HepG2 (cell line): Measurements from ENCODE around the gene KLC4. TPM values are rescaled to one million over a fixed set of nuclear protein-coding genes. Genes with fewer than 3 reads are reported as not detected.
A peak's percentile ranks its signal among the peaks of the same experiment; 100 is the strongest.

ENCODE experiments used
- ATF1 ChIP-seq: IDR thresholded peaks from 2 replicates; pipeline ENCODE4 v1.6.1; 2016; ENCODE audit warnings: mild to moderate bottlenecking, control low read depth
- BORCS8-MEF2B ChIP-seq: sonication (generic); formaldehyde crosslinking; IDR thresholded peaks from 2 replicates; pipeline ENCODE4 v1.8.0; 2022; ENCODE audit warnings: mild to moderate bottlenecking, missing genetic modification reagents
- BRD4 ChIP-seq: sonication (generic); formaldehyde crosslinking; IDR thresholded peaks from 2 replicates; pipeline ENCODE4 v1.4.0; 2020; ENCODE audit warnings: missing genetic modification reagents
- GTF3A ChIP-seq: sonication (generic); formaldehyde crosslinking; conservative IDR thresholded peaks from 2 replicates; pipeline ENCODE4 v1.4.0; 2020; ENCODE audit warnings: mild to moderate bottlenecking, missing genetic modification reagents
- HOMEZ ChIP-seq: IDR thresholded peaks from 2 replicates; pipeline ENCODE4 v1.6.1; 2016; ENCODE audit warnings: low read depth
- MAF1 ChIP-seq: sonication (generic); formaldehyde crosslinking; IDR thresholded peaks from 2 replicates; pipeline ENCODE4 v1.5.0; 2020; ENCODE audit warnings: missing genetic modification reagents, borderline replicate concordance
- MTA3 ChIP-seq: sonication (generic); formaldehyde crosslinking; IDR thresholded peaks from 2 replicates; pipeline ENCODE4 v1.4.0; 2020; ENCODE audit warnings: missing genetic modification reagents
- PHF21A ChIP-seq: sonication (generic); formaldehyde crosslinking; IDR thresholded peaks from 2 replicates; pipeline ENCODE4 v1.5.0; 2020; ENCODE audit warnings: mild to moderate bottlenecking, missing genetic modification reagents
- POLR2G ChIP-seq: fragments of 200-400 bp; formaldehyde crosslinking; IDR thresholded peaks from 2 replicates; pipeline ENCODE4 v1.6.1; 2018; ENCODE audit warnings: mild to moderate bottlenecking, low read depth, low read length, moderate library complexity
- RFXAP ChIP-seq: sonication (generic); formaldehyde crosslinking; IDR thresholded peaks from 2 replicates; pipeline ENCODE4 v1.4.0; 2020; ENCODE audit warnings: missing genetic modification reagents, borderline replicate concordance
- RXRA ChIP-seq: sonication (generic); formaldehyde crosslinking; IDR thresholded peaks from 2 replicates; pipeline ENCODE4 v1.5.1; 2020; ENCODE audit warnings: missing genetic modification reagents
- THRA ChIP-seq: sonication (generic); formaldehyde crosslinking; IDR thresholded peaks from 2 replicates; pipeline ENCODE4 v1.4.0; 2020; ENCODE audit warnings: missing genetic modification reagents, borderline replicate concordance
- TRAFD1 ChIP-seq: sonication (generic); formaldehyde crosslinking; IDR thresholded peaks from 2 replicates; pipeline ENCODE4 v1.5.1; 2020; ENCODE audit warnings: missing genetic modification reagents, mild to moderate bottlenecking, borderline replicate concordance
- ZBTB46 ChIP-seq: sonication (generic); formaldehyde crosslinking; IDR thresholded peaks from 2 replicates; pipeline ENCODE4 v1.4.0; 2020; ENCODE audit warnings: mild to moderate bottlenecking, missing genetic modification reagents, borderline replicate concordance
- ZNF34 ChIP-seq: sonication (generic); formaldehyde crosslinking; IDR thresholded peaks from 2 replicates; pipeline ENCODE4 v1.4.0; 2020; ENCODE audit warnings: mild to moderate bottlenecking, missing genetic modification reagents, borderline replicate concordance
- ZNF777 ChIP-seq: sonication (generic); formaldehyde crosslinking; IDR thresholded peaks from 2 replicates; pipeline ENCODE4 v1.4.0; 2020; ENCODE audit warnings: missing genetic modification reagents
- ZNF800 ChIP-seq: sonication (generic); formaldehyde crosslinking; IDR thresholded peaks from 2 replicates; pipeline ENCODE4 v1.4.0; 2020; ENCODE audit warnings: missing genetic modification reagents
- ZNF850 ChIP-seq: sonication (generic); formaldehyde crosslinking; conservative IDR thresholded peaks from 2 replicates; pipeline ENCODE4 v1.9.0; 2021; ENCODE audit warnings: mild to moderate bottlenecking, missing genetic modification reagents
- polyA plus RNA-seq, 8 experiments: library from polyadenylated mRNA; depleted of rRNA in 3 of 8; stranded (reverse) in 7 of 8; unstranded in 1 of 8; fragments of >200 nt; fragmentation: Illumina TruSeq in 4 of 8; extraction: Trizol in 4 of 8; gene quantifications; 2 replicates each; pipeline versions ENCODE4 v1.2.1 to v1.2.3, GENCODE V29; 2011 to 2016; ENCODE audit warnings: low read depth in 4 of 8, missing spikeins in 1 of 8, mixed read lengths in 1 of 8; ENCODE audit not compliant: insufficient read depth in 1 of 8
- total RNA-seq, 5 experiments: library from RNA; depleted of rRNA; stranded (reverse); fragments of >200 nt; fragmentation: Illumina TruSeq; extraction: Trizol; gene quantifications; 2 replicates each; pipeline ENCODE4 v1.2.3, GENCODE V29; 2016; ENCODE audit warnings: low read depth in 1 of 5

The KLC4 gene
- total and polyA plus RNA-seq, 2 of the 13 experiments (the other 11 are each of a cell fraction or from before 2014, with no cell fraction given), result 45.4 to 70.4 TPM

GRCh38 chr6:43059168-43060033 is at the start of gene KLC4, which contains the start of gene MRPL2 (continued):
- 0 out of 2 replicates have a peak, but pooled peaks have one; percentile 16 for TF ChIP-seq ZNF800 (CRISPR knock-in tag)
- peak; percentile 90 for TF ChIP-seq ZNF34
- TF ChIP-seq THRA (CRISPR knock-in tag), result peak; percentile 48; the same call in 1 of the 2 replicates
- peak; percentile 78 for TF ChIP-seq RXRA
- 0 out of 2 replicates have a peak, but pooled peaks have one; percentile 25 for TF ChIP-seq MAF1
- TF ChIP-seq BORCS8-MEF2B, result peak; percentile 72; the same call in 1 of the 2 replicates
- peak; percentile 52; the same call in 1 of the 2 replicates for TF ChIP-seq TRAFD1
- TF ChIP-seq ZNF850 (CRISPR knock-in tag), result no peak
- TF ChIP-seq HOMEZ (CRISPR knock-in tag), result 0 out of 2 replicates have a peak, but pooled peaks have one; percentile 34
- no peak for TF ChIP-seq GTF3A
- peak; percentile 90 for TF ChIP-seq POLR2G
- TF ChIP-seq PHF21A, result peak; percentile 19; the same call in 1 of the 2 replicates
- no peak for TF ChIP-seq ZBTB46 (CRISPR knock-in tag)
- TF ChIP-seq MTA3 (CRISPR knock-in tag), result no peak
- no peak for TF ChIP-seq BRD4
- no peak; the same call in none of the 2 replicates for TF ChIP-seq ZNF777 (CRISPR knock-in tag)
- peak; percentile 86 for TF ChIP-seq RFXAP (CRISPR knock-in tag)
- peak; percentile 100 for TF ChIP-seq ATF1
